CD4-positive, alpha-beta T cell treated with Interleukin-17A for 4 hours (primary cell): Measurements from ENCODE around the gene NDE1.
"Not testable (repeated sequence)": the region's sequence is repeated elsewhere in the genome, so short reads cannot be mapped to it uniquely, and the experiment has no call there.

ENCODE experiments used
- DNase-seq: peaks from one replicate; pipeline ENCODE4 v3.0.0-alpha.2; 2020; ENCODE audit warnings: mixed read lengths

NDE1 gene

GRCh38 chr16:15621456-15621855 lies 28.6 kb upstream of the NDE1 start:
- DNase-seq = no peak

- DNase-seq = no peak
Measured at GRCh38 chr16:15621889-15622288, 28.2 kb upstream of the NDE1 start.

GRCh38 chr16:15631730-15632409 lies 18.2 kb upstream of the NDE1 start:
- no peak for DNase-seq

GRCh38 chr16:15635926-15636325 lies 14.1 kb upstream of the NDE1 start:
- peak; percentile 9 for DNase-seq

- DNase-seq = peak; percentile 49
Measured at GRCh38 chr16:15636392-15636873, 13.6 kb upstream of the NDE1 start.

GRCh38 chr16:15639061-15639568 lies 10.9 kb upstream of the NDE1 start:
- peak; percentile 55 for DNase-seq

- no peak for DNase-seq
Measured at GRCh38 chr16:15640966-15641365, 9.1 kb upstream of the NDE1 start.

- no peak for DNase-seq
Measured at GRCh38 chr16:15641753-15642556, 8.1 kb upstream of the NDE1 start.

- peak; percentile 85 for DNase-seq
Measured at GRCh38 chr16:15642557-15643047, 7.4 kb upstream of the NDE1 start.

GRCh38 chr16:15643048-15643945 lies 6.7 kb upstream of the NDE1 start, which contains the start of gene MARF1:
MARF1 (minus strand) TSS chr16:15643154; CDS start chr16:15639233, 3,921 bp downstream.
- DNase-seq = peak; percentile 100

GRCh38 chr16:15643946-15644250 lies 6.1 kb upstream of the NDE1 start:
- DNase-seq = no peak

- DNase-seq = no peak
Measured at GRCh38 chr16:15644267-15644961, 5.6 kb upstream of the NDE1 start.

- peak; percentile 58 for DNase-seq
Measured at GRCh38 chr16:15644962-15645465, 5.0 kb upstream of the NDE1 start.

- DNase-seq = not testable (repeated sequence)
Measured at GRCh38 chr16:15646557-15647293, 3.3 kb upstream of the NDE1 start.

- no peak for DNase-seq
Measured at GRCh38 chr16:15647294-15648014, 2.6 kb upstream of the NDE1 start.

GRCh38 chr16:15648135-15648730 lies 1.8 kb upstream of the NDE1 start:
- no peak for DNase-seq

- not testable (repeated sequence) for DNase-seq
Measured at GRCh38 chr16:15649311-15649710, 734 bp upstream of the NDE1 start.

- no peak for DNase-seq
Measured at GRCh38 chr16:15649727-15650018, 372 bp upstream of the NDE1 start.

GRCh38 chr16:15650698-15651171 lies 690 bp downstream of the NDE1 start:
- peak; percentile 33 for DNase-seq
